SK-N-SH treated with all-trans-retinoic acid at 6 μM for 48 hours (cell line): ENCODE measurements around the gene VPS37C.
"Not testable (repeated sequence)": the region's sequence is repeated elsewhere in the genome, so short reads cannot be mapped to it uniquely, and the experiment has no call there.

ENCODE experiments used
- ATAC-seq: fragments of 200-7000 bp; cut with Tn5 transposase; 3 replicates; pipeline ENCODE4 v1.9.1; 2020; ENCODE audit warnings: mild to moderate bottlenecking, moderate library complexity
- ARNTL ChIP-seq: fragments of 450-650 bp; formaldehyde crosslinking; IDR thresholded peaks from 2 replicates; pipeline ENCODE4 v1.5.0; 2020; ENCODE audit warnings: low read depth, mild to moderate bottlenecking, moderate library complexity, borderline replicate concordance
- BACH2 ChIP-seq: fragments of 250-450 bp; sonication (Bioruptor Pico); IDR thresholded peaks from 2 replicates; pipeline ENCODE4 v1.9.0; 2021; ENCODE audit warnings: mild to moderate bottlenecking, borderline replicate concordance
- CREB5 ChIP-seq: fragments of 250-450 bp; sonication (Bioruptor Pico); IDR thresholded peaks from 2 replicates; pipeline ENCODE4 v1.5.1; 2020; ENCODE audit warnings: low read depth, mild to moderate bottlenecking, moderate library complexity
- CSDC2 ChIP-seq: fragments of 250-450 bp; sonication (Bioruptor Pico); IDR thresholded peaks from 2 replicates; pipeline ENCODE4 v1.5.0; 2020; ENCODE audit warnings: mild to moderate bottlenecking, moderate library complexity
- GLIS3 ChIP-seq: fragments of 250-450 bp; sonication (Bioruptor Pico); IDR thresholded peaks from 2 replicates; pipeline ENCODE4 v1.5.0; 2020; ENCODE audit warnings: mild to moderate bottlenecking, moderate library complexity
- ISL1 ChIP-seq: fragments of 250-450 bp; sonication (Bioruptor Pico); IDR thresholded peaks from 2 replicates; pipeline ENCODE4 v2.1.2; 2022; ENCODE audit warnings: mild to moderate bottlenecking, moderate library complexity
- OSR1 ChIP-seq: fragments of 250-450 bp; sonication (Bioruptor Pico); IDR thresholded peaks from 2 replicates; pipeline ENCODE4 v1.8.0; 2022; ENCODE audit warnings: moderate library complexity, mild to moderate bottlenecking, inconsistent platforms
- RARB ChIP-seq: fragments of 250-450 bp; sonication (Bioruptor Pico); IDR thresholded peaks from 2 replicates; pipeline ENCODE4 v1.8.0; 2021; ENCODE audit warnings: mild to moderate bottlenecking, moderate library complexity
- SNAI2 ChIP-seq: fragments of 250-450 bp; sonication (Bioruptor Pico); IDR thresholded peaks from 2 replicates; pipeline ENCODE4 v1.5.0; 2020; ENCODE audit warnings: mild to moderate bottlenecking, moderate library complexity
- TCF4 ChIP-seq: fragments of 250-450 bp; sonication (Bioruptor Pico); IDR thresholded peaks from 2 replicates; pipeline ENCODE4 v1.8.0; 2021; ENCODE audit warnings: mild to moderate bottlenecking, moderate library complexity, borderline replicate concordance
- TOX ChIP-seq: fragments of 250-450 bp; sonication (Bioruptor Pico); IDR thresholded peaks from 2 replicates; pipeline ENCODE4 v1.8.0; 2021; ENCODE audit warnings: mild to moderate bottlenecking, moderate library complexity, borderline replicate concordance
- ZC3H10 ChIP-seq: fragments of 250-450 bp; sonication (Bioruptor Pico); IDR thresholded peaks from 2 replicates; pipeline ENCODE4 v1.5.1; 2021; ENCODE audit warnings: mild to moderate bottlenecking, moderate library complexity
- ZFP3 ChIP-seq: fragments of 250-450 bp; sonication (Bioruptor Pico); IDR thresholded peaks from 2 replicates; pipeline ENCODE4 v1.5.0; 2020; ENCODE audit warnings: mild to moderate bottlenecking, moderate library complexity
- ZFP30 ChIP-seq: fragments of 450-650 bp; formaldehyde crosslinking; IDR thresholded peaks from 2 replicates; pipeline ENCODE4 v1.5.0; 2022; ENCODE audit warnings: mild to moderate bottlenecking, moderate library complexity
- ZNF565 ChIP-seq: fragments of 450-650 bp; formaldehyde crosslinking; conservative IDR thresholded peaks from 2 replicates; pipeline ENCODE4 v1.5.0; 2020; ENCODE audit warnings: low read depth, mild to moderate bottlenecking, moderate library complexity
- ZNF70 ChIP-seq: fragments of 450-650 bp; formaldehyde crosslinking; IDR thresholded peaks from 2 replicates; pipeline ENCODE4 v1.5.0; 2020; ENCODE audit warnings: mild to moderate bottlenecking, moderate library complexity
- ZNF8 ChIP-seq: fragments of 450-650 bp; formaldehyde crosslinking; IDR thresholded peaks from 2 replicates; pipeline ENCODE4 v1.5.0; 2020; ENCODE audit warnings: mild to moderate bottlenecking, moderate library complexity
- TF ChIP-seq, protein P1 (sequence below): fragments of 250-450 bp; sonication (Bioruptor Pico); IDR thresholded peaks from 2 replicates; pipeline ENCODE4 v1.8.0; 2021; ENCODE audit warnings: low read depth, mild to moderate bottlenecking, moderate library complexity, borderline replicate concordance
- TF ChIP-seq, protein P2 (sequence below): fragments of 250-450 bp; sonication (Bioruptor Pico); IDR thresholded peaks from 2 replicates; pipeline ENCODE4 v1.5.0; 2020; ENCODE audit warnings: mild to moderate bottlenecking, moderate library complexity
- TF ChIP-seq, protein P3 (sequence below): fragments of 250-450 bp; sonication (Bioruptor Pico); IDR thresholded peaks from 2 replicates; pipeline ENCODE4 v1.5.1; 2021; ENCODE audit warnings: mild to moderate bottlenecking, moderate library complexity
- TF ChIP-seq, protein P4 (sequence below): fragments of 250-450 bp; sonication (Bioruptor Pico); IDR thresholded peaks from 2 replicates; pipeline ENCODE4 v1.8.0; 2020; ENCODE audit warnings: mild to moderate bottlenecking, moderate library complexity, borderline replicate concordance

VPS37C gene

GRCh38 chr11:61181489-61181888 lies 20.3 kb upstream of the VPS37C start:
- TF ChIP-seq CREB5 (CRISPR knock-in tag) (no peak), OSR1 (CRISPR knock-in tag) (no peak), ZC3H10 (CRISPR knock-in tag) (no peak), ZNF565 (CRISPR knock-in tag) (no peak), TOX (no peak), ARNTL (CRISPR knock-in tag) (no peak), ZNF70 (CRISPR knock-in tag) (no peak), TCF4 (CRISPR knock-in tag) (no peak), ZNF8 (no peak)
- TF ChIP-seq, protein P1, sequence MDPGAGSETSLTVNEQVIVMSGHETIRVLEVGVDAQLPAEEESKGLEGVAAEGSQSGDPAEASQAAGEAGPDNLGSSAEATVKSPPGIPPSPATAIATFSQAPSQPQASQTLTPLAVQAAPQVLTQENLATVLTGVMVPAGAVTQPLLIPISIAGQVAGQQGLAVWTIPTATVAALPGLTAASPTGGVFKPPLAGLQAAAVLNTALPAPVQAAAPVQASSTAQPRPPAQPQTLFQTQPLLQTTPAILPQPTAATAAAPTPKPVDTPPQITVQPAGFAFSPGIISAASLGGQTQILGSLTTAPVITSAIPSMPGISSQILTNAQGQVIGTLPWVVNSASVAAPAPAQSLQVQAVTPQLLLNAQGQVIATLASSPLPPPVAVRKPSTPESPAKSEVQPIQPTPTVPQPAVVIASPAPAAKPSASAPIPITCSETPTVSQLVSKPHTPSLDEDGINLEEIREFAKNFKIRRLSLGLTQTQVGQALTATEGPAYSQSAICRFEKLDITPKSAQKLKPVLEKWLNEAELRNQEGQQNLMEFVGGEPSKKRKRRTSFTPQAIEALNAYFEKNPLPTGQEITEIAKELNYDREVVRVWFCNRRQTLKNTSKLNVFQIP (CRISPR knock-in tag) = no peak
- TF ChIP-seq, protein P2, sequence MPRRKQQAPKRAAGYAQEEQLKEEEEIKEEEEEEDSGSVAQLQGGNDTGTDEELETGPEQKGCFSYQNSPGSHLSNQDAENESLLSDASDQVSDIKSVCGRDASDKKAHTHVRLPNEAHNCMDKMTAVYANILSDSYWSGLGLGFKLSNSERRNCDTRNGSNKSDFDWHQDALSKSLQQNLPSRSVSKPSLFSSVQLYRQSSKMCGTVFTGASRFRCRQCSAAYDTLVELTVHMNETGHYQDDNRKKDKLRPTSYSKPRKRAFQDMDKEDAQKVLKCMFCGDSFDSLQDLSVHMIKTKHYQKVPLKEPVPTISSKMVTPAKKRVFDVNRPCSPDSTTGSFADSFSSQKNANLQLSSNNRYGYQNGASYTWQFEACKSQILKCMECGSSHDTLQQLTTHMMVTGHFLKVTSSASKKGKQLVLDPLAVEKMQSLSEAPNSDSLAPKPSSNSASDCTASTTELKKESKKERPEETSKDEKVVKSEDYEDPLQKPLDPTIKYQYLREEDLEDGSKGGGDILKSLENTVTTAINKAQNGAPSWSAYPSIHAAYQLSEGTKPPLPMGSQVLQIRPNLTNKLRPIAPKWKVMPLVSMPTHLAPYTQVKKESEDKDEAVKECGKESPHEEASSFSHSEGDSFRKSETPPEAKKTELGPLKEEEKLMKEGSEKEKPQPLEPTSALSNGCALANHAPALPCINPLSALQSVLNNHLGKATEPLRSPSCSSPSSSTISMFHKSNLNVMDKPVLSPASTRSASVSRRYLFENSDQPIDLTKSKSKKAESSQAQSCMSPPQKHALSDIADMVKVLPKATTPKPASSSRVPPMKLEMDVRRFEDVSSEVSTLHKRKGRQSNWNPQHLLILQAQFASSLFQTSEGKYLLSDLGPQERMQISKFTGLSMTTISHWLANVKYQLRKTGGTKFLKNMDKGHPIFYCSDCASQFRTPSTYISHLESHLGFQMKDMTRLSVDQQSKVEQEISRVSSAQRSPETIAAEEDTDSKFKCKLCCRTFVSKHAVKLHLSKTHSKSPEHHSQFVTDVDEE = no peak
- TF ChIP-seq, protein P3, sequence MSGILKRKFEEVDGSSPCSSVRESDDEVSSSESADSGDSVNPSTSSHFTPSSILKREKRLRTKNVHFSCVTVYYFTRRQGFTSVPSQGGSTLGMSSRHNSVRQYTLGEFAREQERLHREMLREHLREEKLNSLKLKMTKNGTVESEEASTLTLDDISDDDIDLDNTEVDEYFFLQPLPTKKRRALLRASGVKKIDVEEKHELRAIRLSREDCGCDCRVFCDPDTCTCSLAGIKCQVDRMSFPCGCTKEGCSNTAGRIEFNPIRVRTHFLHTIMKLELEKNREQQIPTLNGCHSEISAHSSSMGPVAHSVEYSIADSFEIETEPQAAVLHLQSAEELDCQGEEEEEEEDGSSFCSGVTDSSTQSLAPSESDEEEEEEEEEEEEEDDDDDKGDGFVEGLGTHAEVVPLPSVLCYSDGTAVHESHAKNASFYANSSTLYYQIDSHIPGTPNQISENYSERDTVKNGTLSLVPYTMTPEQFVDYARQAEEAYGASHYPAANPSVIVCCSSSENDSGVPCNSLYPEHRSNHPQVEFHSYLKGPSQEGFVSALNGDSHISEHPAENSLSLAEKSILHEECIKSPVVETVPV (CRISPR knock-in tag) = no peak
- TF ChIP-seq, protein P4, sequence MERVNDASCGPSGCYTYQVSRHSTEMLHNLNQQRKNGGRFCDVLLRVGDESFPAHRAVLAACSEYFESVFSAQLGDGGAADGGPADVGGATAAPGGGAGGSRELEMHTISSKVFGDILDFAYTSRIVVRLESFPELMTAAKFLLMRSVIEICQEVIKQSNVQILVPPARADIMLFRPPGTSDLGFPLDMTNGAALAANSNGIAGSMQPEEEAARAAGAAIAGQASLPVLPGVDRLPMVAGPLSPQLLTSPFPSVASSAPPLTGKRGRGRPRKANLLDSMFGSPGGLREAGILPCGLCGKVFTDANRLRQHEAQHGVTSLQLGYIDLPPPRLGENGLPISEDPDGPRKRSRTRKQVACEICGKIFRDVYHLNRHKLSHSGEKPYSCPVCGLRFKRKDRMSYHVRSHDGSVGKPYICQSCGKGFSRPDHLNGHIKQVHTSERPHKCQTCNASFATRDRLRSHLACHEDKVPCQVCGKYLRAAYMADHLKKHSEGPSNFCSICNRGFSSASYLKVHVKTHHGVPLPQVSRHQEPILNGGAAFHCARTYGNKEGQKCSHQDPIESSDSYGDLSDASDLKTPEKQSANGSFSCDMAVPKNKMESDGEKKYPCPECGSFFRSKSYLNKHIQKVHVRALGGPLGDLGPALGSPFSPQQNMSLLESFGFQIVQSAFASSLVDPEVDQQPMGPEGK (CRISPR knock-in tag) = no peak
- no peak for ATAC-seq

DNA sequence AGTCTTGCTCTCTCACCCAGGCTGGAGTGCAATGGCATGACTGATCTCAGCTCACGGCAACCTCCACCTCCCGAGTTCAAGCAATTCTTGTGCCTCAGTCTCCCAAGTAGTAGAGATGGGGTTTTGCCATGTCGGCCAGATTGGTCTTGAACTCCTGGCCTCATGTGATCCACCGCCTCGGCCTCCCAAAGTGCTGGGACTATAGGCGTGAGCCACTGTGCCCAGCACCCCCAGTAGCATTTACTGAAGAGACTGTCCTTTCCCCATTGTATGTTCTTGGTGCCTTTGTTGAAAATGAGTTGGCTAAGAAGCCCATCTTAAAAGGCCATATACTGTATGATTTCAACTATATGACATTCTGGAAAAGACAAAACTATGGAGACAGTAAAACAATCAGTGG lies 19.0 kb upstream of the VPS37C start:
- ATAC-seq = not testable (repeated sequence)

- no peak for ATAC-seq
- TF ChIP-seq CREB5 (CRISPR knock-in tag) = no peak
- TF ChIP-seq, protein P4 (CRISPR knock-in tag) = no peak
- TF ChIP-seq ZNF70 (CRISPR knock-in tag) = no peak
- TF ChIP-seq ISL1 (CRISPR knock-in tag) = no peak
- no peak for TF ChIP-seq BACH2
- no peak for TF ChIP-seq CSDC2
- no peak for TF ChIP-seq GLIS3
- TF ChIP-seq ZFP30 (CRISPR knock-in tag) = no peak
- TF ChIP-seq ZFP3 = no peak
- TF ChIP-seq ZNF8 = no peak
- no peak for TF ChIP-seq OSR1 (CRISPR knock-in tag)
- no peak for TF ChIP-seq TOX
- TF ChIP-seq, protein P3 (CRISPR knock-in tag) = no peak
- TF ChIP-seq ZC3H10 (CRISPR knock-in tag) = no peak
- TF ChIP-seq TCF4 (CRISPR knock-in tag) = no peak
- TF ChIP-seq RARB = no peak
- TF ChIP-seq SNAI2 = no peak
- no peak for TF ChIP-seq ZNF565 (CRISPR knock-in tag)
- TF ChIP-seq, protein P1 (CRISPR knock-in tag) = no peak
These were observed 15.2 kb upstream of the VPS37C start for GRCh38 chr11:61176446-61176845.
